WI38 (cell line): ENCODE data around the gene XPA.

ENCODE experiments used
- H3K4me3 ChIP-seq: 2 replicates; pipeline ENCODE4 v1.5.1; 2011; ENCODE audit warnings: low read depth, mild to moderate bottlenecking, control low read depth, low read length
- TF ChIP-seq, protein P1 (sequence below): IDR thresholded peaks from 2 replicates; pipeline ENCODE4 v1.5.1; 2012; ENCODE audit warnings: low read depth, mild to moderate bottlenecking, control low read depth, low read length

XPA gene

DNA sequence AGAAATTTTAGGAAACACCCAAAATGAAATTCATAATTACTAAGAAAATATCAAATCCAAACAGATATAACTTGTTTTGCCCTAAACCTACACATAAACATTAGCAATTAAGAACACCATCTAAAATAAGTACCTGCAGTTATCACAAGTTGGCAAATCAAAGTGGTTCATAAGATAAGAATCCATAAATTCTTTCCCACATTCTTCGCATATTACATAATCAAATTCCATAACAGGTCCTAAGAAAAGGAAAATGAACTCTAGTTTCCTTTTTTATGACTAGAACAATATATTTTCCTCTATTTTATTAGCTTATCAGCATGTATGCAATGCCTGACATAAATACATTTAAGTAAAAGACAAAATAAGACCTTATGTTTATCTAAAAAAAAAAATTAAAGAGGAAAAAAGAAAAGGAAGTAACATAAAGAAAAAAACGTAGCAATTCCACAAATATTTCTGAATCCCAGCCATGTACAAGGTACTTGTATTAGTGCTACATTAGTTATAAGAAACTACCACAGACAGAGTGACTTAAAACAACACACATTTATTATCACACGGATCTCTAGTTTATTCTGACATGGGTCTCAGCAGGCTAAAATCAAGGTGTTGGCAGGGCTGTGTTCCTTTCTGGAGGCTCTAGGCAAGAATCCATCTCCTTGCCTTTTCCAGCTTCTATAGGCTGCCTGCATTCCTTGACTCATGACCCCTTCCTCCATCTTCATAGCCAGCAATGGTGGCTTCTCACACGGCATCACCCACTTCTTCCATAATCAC, 7.5 kb downstream of the XPA start:
- TF ChIP-seq, protein P1, sequence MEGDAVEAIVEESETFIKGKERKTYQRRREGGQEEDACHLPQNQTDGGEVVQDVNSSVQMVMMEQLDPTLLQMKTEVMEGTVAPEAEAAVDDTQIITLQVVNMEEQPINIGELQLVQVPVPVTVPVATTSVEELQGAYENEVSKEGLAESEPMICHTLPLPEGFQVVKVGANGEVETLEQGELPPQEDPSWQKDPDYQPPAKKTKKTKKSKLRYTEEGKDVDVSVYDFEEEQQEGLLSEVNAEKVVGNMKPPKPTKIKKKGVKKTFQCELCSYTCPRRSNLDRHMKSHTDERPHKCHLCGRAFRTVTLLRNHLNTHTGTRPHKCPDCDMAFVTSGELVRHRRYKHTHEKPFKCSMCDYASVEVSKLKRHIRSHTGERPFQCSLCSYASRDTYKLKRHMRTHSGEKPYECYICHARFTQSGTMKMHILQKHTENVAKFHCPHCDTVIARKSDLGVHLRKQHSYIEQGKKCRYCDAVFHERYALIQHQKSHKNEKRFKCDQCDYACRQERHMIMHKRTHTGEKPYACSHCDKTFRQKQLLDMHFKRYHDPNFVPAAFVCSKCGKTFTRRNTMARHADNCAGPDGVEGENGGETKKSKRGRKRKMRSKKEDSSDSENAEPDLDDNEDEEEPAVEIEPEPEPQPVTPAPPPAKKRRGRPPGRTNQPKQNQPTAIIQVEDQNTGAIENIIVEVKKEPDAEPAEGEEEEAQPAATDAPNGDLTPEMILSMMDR, result no peak
- no peak overlapping the region for H3K4me3 ChIP-seq

GRCh38 chr9:97688654-97689053, 8.5 kb downstream of the XPA start:
- no peak overlapping the region for H3K4me3 ChIP-seq
- TF ChIP-seq, protein P1, result no peak

GRCh38 chr9:97682242-97682641, 14.9 kb downstream of the XPA start:
- no peak overlapping the region for H3K4me3 ChIP-seq
- TF ChIP-seq, protein P1, result no peak

GRCh38 chr9:97675655-97676054, 21.5 kb downstream of the XPA start:
- no peak overlapping the region for H3K4me3 ChIP-seq
- TF ChIP-seq, protein P1, result no peak

GRCh38 chr9:97673922-97674321, 23.2 kb downstream of the XPA start:
- H3K4me3 ChIP-seq, result no peak overlapping the region
- TF ChIP-seq, protein P1, result no peak

GRCh38 chr9:97672403-97672802, 24.7 kb downstream of the XPA start:
- H3K4me3 ChIP-seq, result no peak overlapping the region
- TF ChIP-seq, protein P1, result no peak

DNA sequence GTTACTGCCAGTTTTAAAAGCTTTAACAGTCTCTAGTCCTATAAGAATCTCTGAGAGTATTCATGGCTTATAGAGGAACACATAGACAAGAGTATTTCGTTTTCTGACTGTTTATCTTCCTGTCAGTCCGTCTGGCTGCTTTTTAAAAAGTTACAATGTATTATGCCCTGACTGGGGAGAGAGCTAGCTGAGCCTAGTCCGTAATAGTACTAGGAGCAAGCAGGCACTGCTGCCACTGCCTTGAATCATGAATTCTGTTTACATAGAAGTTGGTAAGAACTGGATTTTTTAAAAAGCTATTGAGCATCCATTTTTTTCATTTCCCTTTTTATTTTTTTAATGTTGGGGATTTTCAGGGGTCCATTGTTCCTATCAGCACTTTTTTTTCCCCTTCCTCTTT, 26.6 kb downstream of the XPA start:
- TF ChIP-seq, protein P1, result no peak
- no peak overlapping the region for H3K4me3 ChIP-seq
